HepG2 (cell line): Measurements from ENCODE around the gene MAPK7. TPM values are rescaled to one million over a fixed set of nuclear protein-coding genes. Genes with fewer than 3 reads are reported as not detected.

Source experiments
- ELF3 ChIP-seq: IDR thresholded peaks from 2 replicates; pipeline ENCODE4 v1.6.1; 2016; ENCODE audit warnings: missing genetic modification reagents, missing compliant biosample characterization
- HNRNPH1 ChIP-seq: fragments of 200-400 bp; formaldehyde crosslinking; optimal IDR thresholded peaks from 2 replicates; pipeline ENCODE3; 2017; ENCODE audit warnings: mild to moderate bottlenecking, low read depth, low read length
- MEIS1 ChIP-seq: sonication (generic); formaldehyde crosslinking; IDR thresholded peaks from 2 replicates; pipeline ENCODE4 v1.9.0; 2021; ENCODE audit warnings: mild to moderate bottlenecking, missing genetic modification reagents, moderate library complexity, borderline replicate concordance
- NCOA5 ChIP-seq: sonication (generic); formaldehyde crosslinking; IDR thresholded peaks from 2 replicates; pipeline ENCODE4 v1.4.0; 2020; ENCODE audit warnings: missing genetic modification reagents
- RBAK ChIP-seq: sonication (generic); formaldehyde crosslinking; IDR thresholded peaks from 2 replicates; pipeline ENCODE4 v1.5.1; 2020; ENCODE audit warnings: mild to moderate bottlenecking, missing genetic modification reagents
- TBL1XR1 ChIP-seq: fragments of 150-350 bp; IDR thresholded peaks from 2 replicates; pipeline ENCODE4 v1.6.1; 2014; ENCODE audit warnings: borderline replicate concordance, low read length; ENCODE audit not compliant: partially characterized antibody
- YY1 ChIP-seq: IDR thresholded peaks from 2 replicates; pipeline ENCODE4 v1.6.1; 2011; ENCODE audit warnings: low read length, low read depth, moderate library complexity, mild to moderate bottlenecking; ENCODE audit not compliant: insufficient read depth, insufficient replicate concordance
- ZMYM4 ChIP-seq: sonication (generic); formaldehyde crosslinking; IDR thresholded peaks from 2 replicates; pipeline ENCODE4 v1.8.1; 2023; ENCODE audit warnings: mild to moderate bottlenecking, missing genetic modification reagents
- ZNF775 ChIP-seq: sonication (generic); formaldehyde crosslinking; IDR thresholded peaks from 2 replicates; pipeline ENCODE4 v1.4.0; 2020; ENCODE audit warnings: missing genetic modification reagents, mild to moderate bottlenecking, moderate library complexity, borderline replicate concordance
- polyA plus RNA-seq, 8 experiments: library from polyadenylated mRNA; depleted of rRNA in 3 of 8; stranded (reverse) in 7 of 8; unstranded in 1 of 8; fragments of >200 nt; fragmentation: Illumina TruSeq in 4 of 8; extraction: Trizol in 4 of 8; gene quantifications; 2 replicates each; pipeline versions ENCODE4 v1.2.1 to v1.2.3, GENCODE V29; 2011 to 2016; ENCODE audit warnings: low read depth in 4 of 8, missing spikeins in 1 of 8, mixed read lengths in 1 of 8; ENCODE audit not compliant: insufficient read depth in 1 of 8
- total RNA-seq, 5 experiments: library from RNA; depleted of rRNA; stranded (reverse); fragments of >200 nt; fragmentation: Illumina TruSeq; extraction: Trizol; gene quantifications; 2 replicates each; pipeline ENCODE4 v1.2.3, GENCODE V29; 2016; ENCODE audit warnings: low read depth in 1 of 5
- TF ChIP-seq, protein P1 (sequence below): sonication (generic); formaldehyde crosslinking; IDR thresholded peaks from 2 replicates; pipeline ENCODE4 v1.4.0; 2020; ENCODE audit warnings: missing genetic modification reagents, borderline replicate concordance
- TF ChIP-seq, protein P2 (sequence below): sonication (generic); formaldehyde crosslinking; IDR thresholded peaks from 2 replicates; pipeline ENCODE4 v1.4.0; 2020; ENCODE audit warnings: missing genetic modification reagents, borderline replicate concordance
- TF ChIP-seq, protein P3 (sequence below): IDR thresholded peaks from 2 replicates; pipeline ENCODE4 v1.4.0; 2020; ENCODE audit warnings: mild to moderate bottlenecking, missing genetic modification reagents
- TF ChIP-seq, protein P4 (sequence below): IDR thresholded peaks from 2 replicates; pipeline ENCODE4 v1.6.1; 2018; ENCODE audit warnings: missing genetic modification reagents
- TF ChIP-seq, protein P5 (sequence below): sonication (generic); formaldehyde crosslinking; IDR thresholded peaks from 2 replicates; pipeline ENCODE4 v1.5.1; 2020; ENCODE audit warnings: missing genetic modification reagents, mild to moderate bottlenecking, borderline replicate concordance
- TF ChIP-seq, protein P6 (sequence below): sonication (generic); formaldehyde crosslinking; IDR thresholded peaks from 2 replicates; pipeline ENCODE4 v1.5.1; 2020; ENCODE audit warnings: mild to moderate bottlenecking, moderate library complexity, missing genetic modification reagents

The MAPK7 gene
- total and polyA plus RNA-seq, 2 of the 13 experiments (the other 11 are each of a cell fraction or from before 2014, with no cell fraction given): 2.9 to 5.9 TPM

DNA sequence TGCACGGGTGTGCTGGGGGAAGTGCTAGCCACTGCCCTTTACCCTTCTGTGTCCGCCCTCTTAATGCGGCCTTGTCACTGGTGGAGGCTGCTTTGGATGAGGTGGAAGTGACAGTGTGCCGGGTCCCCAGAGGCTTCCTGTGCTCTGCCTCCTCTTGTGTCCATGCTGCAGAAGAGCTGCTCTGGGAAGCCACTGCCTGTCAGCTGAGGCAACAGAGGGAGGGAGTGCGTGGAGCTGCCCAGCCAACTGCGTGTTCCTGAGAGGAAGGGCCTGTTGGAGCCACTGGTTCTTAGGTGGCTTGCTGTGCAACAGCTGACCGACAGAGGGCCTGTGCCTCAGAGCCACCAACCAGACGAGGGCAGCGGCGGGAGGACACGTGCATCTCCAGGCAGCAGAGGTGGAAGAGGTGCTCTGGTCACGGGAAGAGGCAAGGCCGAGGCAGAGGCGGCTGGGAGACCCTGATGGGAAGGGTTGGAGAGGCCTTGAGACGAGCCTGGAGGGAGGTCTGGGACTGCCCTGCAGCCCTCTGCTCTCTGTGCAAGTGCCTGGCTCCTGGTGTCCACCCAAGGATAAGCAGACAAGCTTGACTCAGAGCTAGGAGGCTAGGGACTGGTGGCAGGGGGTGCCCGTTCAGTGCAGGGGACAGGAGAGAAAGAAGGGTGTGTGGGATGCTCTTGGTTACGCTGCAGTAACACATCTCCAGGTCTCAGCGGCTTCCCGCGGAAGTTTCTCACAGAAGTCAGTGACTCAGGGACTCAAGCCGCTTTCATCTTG, 41.2 kb upstream of the MAPK7 start (continued):
- TF ChIP-seq, protein P1, sequence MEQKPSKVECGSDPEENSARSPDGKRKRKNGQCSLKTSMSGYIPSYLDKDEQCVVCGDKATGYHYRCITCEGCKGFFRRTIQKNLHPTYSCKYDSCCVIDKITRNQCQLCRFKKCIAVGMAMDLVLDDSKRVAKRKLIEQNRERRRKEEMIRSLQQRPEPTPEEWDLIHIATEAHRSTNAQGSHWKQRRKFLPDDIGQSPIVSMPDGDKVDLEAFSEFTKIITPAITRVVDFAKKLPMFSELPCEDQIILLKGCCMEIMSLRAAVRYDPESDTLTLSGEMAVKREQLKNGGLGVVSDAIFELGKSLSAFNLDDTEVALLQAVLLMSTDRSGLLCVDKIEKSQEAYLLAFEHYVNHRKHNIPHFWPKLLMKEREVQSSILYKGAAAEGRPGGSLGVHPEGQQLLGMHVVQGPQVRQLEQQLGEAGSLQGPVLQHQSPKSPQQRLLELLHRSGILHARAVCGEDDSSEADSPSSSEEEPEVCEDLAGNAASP: no peak
- TF ChIP-seq ZMYM4 (CRISPR knock-in tag): peak; percentile 69; the same call in 1 of the 2 replicates
- no peak for TF ChIP-seq ZNF775
- TF ChIP-seq, protein P2, sequence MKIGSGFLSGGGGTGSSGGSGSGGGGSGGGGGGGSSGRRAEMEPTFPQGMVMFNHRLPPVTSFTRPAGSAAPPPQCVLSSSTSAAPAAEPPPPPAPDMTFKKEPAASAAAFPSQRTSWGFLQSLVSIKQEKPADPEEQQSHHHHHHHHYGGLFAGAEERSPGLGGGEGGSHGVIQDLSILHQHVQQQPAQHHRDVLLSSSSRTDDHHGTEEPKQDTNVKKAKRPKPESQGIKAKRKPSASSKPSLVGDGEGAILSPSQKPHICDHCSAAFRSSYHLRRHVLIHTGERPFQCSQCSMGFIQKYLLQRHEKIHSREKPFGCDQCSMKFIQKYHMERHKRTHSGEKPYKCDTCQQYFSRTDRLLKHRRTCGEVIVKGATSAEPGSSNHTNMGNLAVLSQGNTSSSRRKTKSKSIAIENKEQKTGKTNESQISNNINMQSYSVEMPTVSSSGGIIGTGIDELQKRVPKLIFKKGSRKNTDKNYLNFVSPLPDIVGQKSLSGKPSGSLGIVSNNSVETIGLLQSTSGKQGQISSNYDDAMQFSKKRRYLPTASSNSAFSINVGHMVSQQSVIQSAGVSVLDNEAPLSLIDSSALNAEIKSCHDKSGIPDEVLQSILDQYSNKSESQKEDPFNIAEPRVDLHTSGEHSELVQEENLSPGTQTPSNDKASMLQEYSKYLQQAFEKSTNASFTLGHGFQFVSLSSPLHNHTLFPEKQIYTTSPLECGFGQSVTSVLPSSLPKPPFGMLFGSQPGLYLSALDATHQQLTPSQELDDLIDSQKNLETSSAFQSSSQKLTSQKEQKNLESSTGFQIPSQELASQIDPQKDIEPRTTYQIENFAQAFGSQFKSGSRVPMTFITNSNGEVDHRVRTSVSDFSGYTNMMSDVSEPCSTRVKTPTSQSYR: 0 out of 2 replicates have a peak, but pooled peaks have one; percentile 14
- TF ChIP-seq YY1: no peak
- TF ChIP-seq, protein P3, sequence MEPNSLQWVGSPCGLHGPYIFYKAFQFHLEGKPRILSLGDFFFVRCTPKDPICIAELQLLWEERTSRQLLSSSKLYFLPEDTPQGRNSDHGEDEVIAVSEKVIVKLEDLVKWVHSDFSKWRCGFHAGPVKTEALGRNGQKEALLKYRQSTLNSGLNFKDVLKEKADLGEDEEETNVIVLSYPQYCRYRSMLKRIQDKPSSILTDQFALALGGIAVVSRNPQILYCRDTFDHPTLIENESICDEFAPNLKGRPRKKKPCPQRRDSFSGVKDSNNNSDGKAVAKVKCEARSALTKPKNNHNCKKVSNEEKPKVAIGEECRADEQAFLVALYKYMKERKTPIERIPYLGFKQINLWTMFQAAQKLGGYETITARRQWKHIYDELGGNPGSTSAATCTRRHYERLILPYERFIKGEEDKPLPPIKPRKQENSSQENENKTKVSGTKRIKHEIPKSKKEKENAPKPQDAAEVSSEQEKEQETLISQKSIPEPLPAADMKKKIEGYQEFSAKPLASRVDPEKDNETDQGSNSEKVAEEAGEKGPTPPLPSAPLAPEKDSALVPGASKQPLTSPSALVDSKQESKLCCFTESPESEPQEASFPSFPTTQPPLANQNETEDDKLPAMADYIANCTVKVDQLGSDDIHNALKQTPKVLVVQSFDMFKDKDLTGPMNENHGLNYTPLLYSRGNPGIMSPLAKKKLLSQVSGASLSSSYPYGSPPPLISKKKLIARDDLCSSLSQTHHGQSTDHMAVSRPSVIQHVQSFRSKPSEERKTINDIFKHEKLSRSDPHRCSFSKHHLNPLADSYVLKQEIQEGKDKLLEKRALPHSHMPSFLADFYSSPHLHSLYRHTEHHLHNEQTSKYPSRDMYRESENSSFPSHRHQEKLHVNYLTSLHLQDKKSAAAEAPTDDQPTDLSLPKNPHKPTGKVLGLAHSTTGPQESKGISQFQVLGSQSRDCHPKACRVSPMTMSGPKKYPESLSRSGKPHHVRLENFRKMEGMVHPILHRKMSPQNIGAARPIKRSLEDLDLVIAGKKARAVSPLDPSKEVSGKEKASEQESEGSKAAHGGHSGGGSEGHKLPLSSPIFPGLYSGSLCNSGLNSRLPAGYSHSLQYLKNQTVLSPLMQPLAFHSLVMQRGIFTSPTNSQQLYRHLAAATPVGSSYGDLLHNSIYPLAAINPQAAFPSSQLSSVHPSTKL (CRISPR knock-in tag): peak; percentile 11; the same call in 1 of the 2 replicates
- no peak for TF ChIP-seq NCOA5 (CRISPR knock-in tag)
- TF ChIP-seq, protein P4, sequence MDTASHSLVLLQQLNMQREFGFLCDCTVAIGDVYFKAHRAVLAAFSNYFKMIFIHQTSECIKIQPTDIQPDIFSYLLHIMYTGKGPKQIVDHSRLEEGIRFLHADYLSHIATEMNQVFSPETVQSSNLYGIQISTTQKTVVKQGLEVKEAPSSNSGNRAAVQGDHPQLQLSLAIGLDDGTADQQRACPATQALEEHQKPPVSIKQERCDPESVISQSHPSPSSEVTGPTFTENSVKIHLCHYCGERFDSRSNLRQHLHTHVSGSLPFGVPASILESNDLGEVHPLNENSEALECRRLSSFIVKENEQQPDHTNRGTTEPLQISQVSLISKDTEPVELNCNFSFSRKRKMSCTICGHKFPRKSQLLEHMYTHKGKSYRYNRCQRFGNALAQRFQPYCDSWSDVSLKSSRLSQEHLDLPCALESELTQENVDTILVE (CRISPR knock-in tag): no peak
- no peak for TF ChIP-seq HNRNPH1
- TF ChIP-seq, protein P5, sequence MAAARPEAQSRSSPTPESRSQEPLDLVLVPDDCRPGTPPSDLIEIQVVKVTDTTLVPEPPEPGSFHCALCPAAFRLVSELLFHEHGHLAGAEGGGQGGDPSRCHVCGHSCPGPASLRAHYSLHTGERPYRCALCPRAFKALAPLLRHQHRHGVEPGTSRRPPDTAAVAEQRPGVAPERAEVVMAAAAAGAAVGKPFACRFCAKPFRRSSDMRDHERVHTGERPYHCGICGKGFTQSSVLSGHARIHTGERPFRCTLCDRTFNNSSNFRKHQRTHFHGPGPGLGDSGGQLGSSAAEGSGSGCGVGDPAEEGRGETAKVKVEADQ (CRISPR knock-in tag): peak; percentile 76
- 0 out of 2 replicates have a peak, but pooled peaks have one; percentile 51 for TF ChIP-seq ELF3 (CRISPR knock-in tag)
- peak; percentile 48; the same call in 1 of the 2 replicates for TF ChIP-seq RBAK (CRISPR knock-in tag)
- TF ChIP-seq MEIS1 (CRISPR knock-in tag): no peak
- TF ChIP-seq, protein P6, sequence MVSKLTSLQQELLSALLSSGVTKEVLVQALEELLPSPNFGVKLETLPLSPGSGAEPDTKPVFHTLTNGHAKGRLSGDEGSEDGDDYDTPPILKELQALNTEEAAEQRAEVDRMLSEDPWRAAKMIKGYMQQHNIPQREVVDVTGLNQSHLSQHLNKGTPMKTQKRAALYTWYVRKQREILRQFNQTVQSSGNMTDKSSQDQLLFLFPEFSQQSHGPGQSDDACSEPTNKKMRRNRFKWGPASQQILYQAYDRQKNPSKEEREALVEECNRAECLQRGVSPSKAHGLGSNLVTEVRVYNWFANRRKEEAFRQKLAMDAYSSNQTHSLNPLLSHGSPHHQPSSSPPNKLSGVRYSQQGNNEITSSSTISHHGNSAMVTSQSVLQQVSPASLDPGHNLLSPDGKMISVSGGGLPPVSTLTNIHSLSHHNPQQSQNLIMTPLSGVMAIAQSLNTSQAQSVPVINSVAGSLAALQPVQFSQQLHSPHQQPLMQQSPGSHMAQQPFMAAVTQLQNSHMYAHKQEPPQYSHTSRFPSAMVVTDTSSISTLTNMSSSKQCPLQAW: peak; percentile 68
- no peak for TF ChIP-seq TBL1XR1
